ENCODE data around the gene TCL1B. TPM values are rescaled to one million over a fixed set of nuclear protein-coding genes. Genes with fewer than 3 reads are reported as not detected.
"Not testable (repeated sequence)": the region's sequence is repeated elsewhere in the genome, so short reads cannot be mapped to it uniquely, and the experiment has no call there.

The TCL1B gene
- polyA plus RNA-seq, 1 donor (not counting 4 experiments of a cell fraction or from before 2014, with no cell fraction given) = not detected

DNA sequence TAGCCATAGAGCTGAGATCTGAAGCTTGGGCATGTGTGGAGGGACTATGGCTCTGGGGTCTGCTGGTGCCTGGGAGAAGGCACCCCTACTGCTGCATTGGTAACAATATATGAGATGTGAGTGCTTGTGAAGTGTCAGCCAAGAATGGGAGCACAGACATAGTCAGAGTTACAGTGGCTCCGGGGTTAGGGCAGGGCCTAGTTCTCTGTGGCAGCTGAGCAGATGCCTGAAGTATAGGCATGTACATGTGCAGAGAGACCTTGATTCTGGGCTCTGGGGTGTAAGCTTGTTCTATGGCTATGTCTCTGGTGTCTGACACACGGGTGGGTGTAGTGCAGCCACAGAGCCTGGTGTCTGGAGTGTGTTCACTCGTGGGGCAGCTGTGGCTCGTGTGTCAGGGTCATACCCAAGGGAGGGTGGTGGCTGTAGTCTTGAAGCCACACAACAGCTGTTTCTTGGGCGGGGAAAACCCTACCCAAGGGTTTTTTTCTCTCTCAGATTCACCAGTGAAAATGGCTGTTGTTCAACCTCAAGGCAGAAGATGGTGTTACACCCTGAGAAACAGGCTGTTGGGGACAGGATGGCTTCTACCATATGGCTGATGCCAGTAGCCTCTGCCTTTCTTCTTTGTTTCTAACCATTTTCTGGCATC lies 39.6 kb downstream of the TCL1B start:
- H3K36me3 ChIP-seq (ENCODE audit: control insufficient read depth in 2 of 2, extremely low read depth in 1 of 2, insufficient read depth in 2 of 2, low read length in 2 of 2) = no peaks in the 10 kb centered on the region
- H4K20me1 ChIP-seq (ENCODE audit: control insufficient read depth, extremely low read depth, insufficient read depth, low read length) = no peaks in the 10 kb centered on the region
- H3K79me2 ChIP-seq (ENCODE audit: control insufficient read depth, insufficient read depth, low read length) = no peaks in the 10 kb centered on the region
- DNase-seq (ENCODE audit: low read depth, low spot score) = no peak
- no peak overlapping the region for H3K27ac ChIP-seq (ENCODE audit: control insufficient read depth, insufficient read depth, low read length)
- H3K9ac ChIP-seq (ENCODE audit: control insufficient read depth, extremely low read depth, insufficient read depth, low read length) = no peak overlapping the region
- no peak overlapping the region for H3K4me2 ChIP-seq (ENCODE audit: control insufficient read depth, extremely low read depth, insufficient read depth, low read depth, low read length)
- dilution Hi-C loops (cut with MboI; ENCODE audit: extremely low pct_ligation_motif_present, low sequenced_read_pairs) = no loop called here
- no peak overlapping the region for H3K4me3 ChIP-seq (ENCODE audit: control insufficient read depth in 2 of 3, extremely low read depth in 1 of 3, insufficient read depth in 2 of 3, low read depth in 1 of 3, low read length in 3 of 3)
- no peak for FAIRE-seq
- H3K9me1 ChIP-seq (ENCODE audit: control insufficient read depth, extremely low read depth, insufficient read depth, low read length) = no peaks in the 10 kb centered on the region
- no peaks in the 10 kb centered on the region for H3K9me3 ChIP-seq (ENCODE audit: control insufficient read depth, low read depth, low read length)
- no peaks in the 10 kb centered on the region for H3K4me1 ChIP-seq (ENCODE audit: control insufficient read depth, extremely low read depth, insufficient read depth, low read length)
- TF ChIP-seq EZH2 (IDR thresholded peaks at IDR 0.05; ENCODE audit: low read length) = no peak
- no peak for TF ChIP-seq CTCF (optimal IDR thresholded peaks at IDR 0.05 in 1 of 3, IDR thresholded peaks at IDR 0.05 in 1 of 3, conservative IDR thresholded peaks at IDR 0.05 in 1 of 3; ENCODE audit: extremely low read depth in 1 of 3, insufficient read depth in 2 of 3, low read length in 3 of 3)
- no peak overlapping the region for H2AFZ ChIP-seq (ENCODE audit: control insufficient read depth, low read length)
- no peaks in the 10 kb centered on the region for H3K27me3 ChIP-seq (ENCODE audit: control insufficient read depth, extremely low read depth, insufficient read depth, low read length)

DNA sequence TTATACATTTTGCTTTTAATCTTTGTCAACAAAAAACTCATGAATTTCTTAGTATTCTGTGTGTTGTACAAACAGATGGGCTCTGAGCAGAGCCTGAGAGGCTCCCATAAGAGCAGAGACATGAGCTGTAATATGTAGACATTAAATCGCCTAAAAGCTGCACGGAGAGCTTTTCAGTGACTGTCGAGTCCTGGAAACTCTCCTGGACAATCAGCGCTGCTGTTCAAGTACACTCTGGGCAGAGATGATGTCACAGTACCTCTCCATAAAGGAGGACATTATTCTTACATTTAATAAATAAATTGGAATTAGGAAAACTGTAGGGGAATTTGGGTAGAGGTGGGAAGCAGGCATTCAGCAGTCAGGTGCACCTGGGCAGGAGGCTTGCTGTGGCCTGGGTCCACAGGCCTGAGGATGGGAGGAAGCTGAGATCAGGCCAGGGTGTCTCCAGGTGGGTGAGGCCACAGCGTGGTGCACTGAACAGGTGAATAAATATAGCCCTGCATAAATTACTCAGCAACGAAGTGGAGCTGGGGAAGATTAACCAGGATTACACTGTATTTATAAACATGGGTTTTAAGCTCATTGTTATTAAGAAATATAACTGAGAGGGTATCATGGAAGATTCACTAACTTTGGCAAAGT lies 41.0 kb downstream of the TCL1B start:
- H4K20me1 ChIP-seq (ENCODE audit: control insufficient read depth, extremely low read depth, insufficient read depth, low read length) = no peaks in the 10 kb centered on the region
- no peaks in the 10 kb centered on the region for H3K36me3 ChIP-seq (ENCODE audit: control insufficient read depth in 2 of 2, extremely low read depth in 1 of 2, insufficient read depth in 2 of 2, low read length in 2 of 2)
- H3K9ac ChIP-seq (ENCODE audit: control insufficient read depth, extremely low read depth, insufficient read depth, low read length) = no peak overlapping the region
- no peak overlapping the region for H3K4me2 ChIP-seq (ENCODE audit: control insufficient read depth, extremely low read depth, insufficient read depth, low read depth, low read length)
- H3K9me3 ChIP-seq (ENCODE audit: control insufficient read depth, low read depth, low read length) = no peaks in the 10 kb centered on the region
- dilution Hi-C loops (cut with MboI; ENCODE audit: extremely low pct_ligation_motif_present, low sequenced_read_pairs) = no loop called here
- H3K27ac ChIP-seq (ENCODE audit: control insufficient read depth, insufficient read depth, low read length) = no peak overlapping the region
- no peak for FAIRE-seq
- H3K4me3 ChIP-seq (ENCODE audit: control insufficient read depth in 2 of 3, extremely low read depth in 1 of 3, insufficient read depth in 2 of 3, low read depth in 1 of 3, low read length in 3 of 3) = no peak overlapping the region
- no peak overlapping the region for H2AFZ ChIP-seq (ENCODE audit: control insufficient read depth, low read length)
- no peak for TF ChIP-seq CTCF (optimal IDR thresholded peaks at IDR 0.05 in 1 of 3, IDR thresholded peaks at IDR 0.05 in 1 of 3, conservative IDR thresholded peaks at IDR 0.05 in 1 of 3; ENCODE audit: extremely low read depth in 1 of 3, insufficient read depth in 2 of 3, low read length in 3 of 3)
- TF ChIP-seq EZH2 (IDR thresholded peaks at IDR 0.05; ENCODE audit: low read length) = no peak
- no peaks in the 10 kb centered on the region for H3K79me2 ChIP-seq (ENCODE audit: control insufficient read depth, insufficient read depth, low read length)
- H3K27me3 ChIP-seq (ENCODE audit: control insufficient read depth, extremely low read depth, insufficient read depth, low read length) = no peaks in the 10 kb centered on the region
- H3K9me1 ChIP-seq (ENCODE audit: control insufficient read depth, extremely low read depth, insufficient read depth, low read length) = no peaks in the 10 kb centered on the region
- no peaks in the 10 kb centered on the region for H3K4me1 ChIP-seq (ENCODE audit: control insufficient read depth, extremely low read depth, insufficient read depth, low read length)
- no peak for DNase-seq (ENCODE audit: low read depth, low spot score)

- H3K79me2 ChIP-seq (ENCODE audit: control insufficient read depth, insufficient read depth, low read length); H3K9me1 ChIP-seq (ENCODE audit: control insufficient read depth, extremely low read depth, insufficient read depth, low read length); H2AFZ ChIP-seq (ENCODE audit: control insufficient read depth, low read length); DNase-seq (ENCODE audit: low read depth, low spot score); H3K27ac ChIP-seq (ENCODE audit: control insufficient read depth, insufficient read depth, low read length); H3K4me2 ChIP-seq (ENCODE audit: control insufficient read depth, extremely low read depth, insufficient read depth, low read depth, low read length); H3K9ac ChIP-seq (ENCODE audit: control insufficient read depth, extremely low read depth, insufficient read depth, low read length); H3K27me3 ChIP-seq (ENCODE audit: control insufficient read depth, extremely low read depth, insufficient read depth, low read length); H3K4me1 ChIP-seq (ENCODE audit: control insufficient read depth, extremely low read depth, insufficient read depth, low read length); dilution Hi-C loops (cut with MboI; ENCODE audit: extremely low pct_ligation_motif_present, low sequenced_read_pairs); FAIRE-seq; H4K20me1 ChIP-seq (ENCODE audit: control insufficient read depth, extremely low read depth, insufficient read depth, low read length); H3K36me3 ChIP-seq (ENCODE audit: control insufficient read depth in 2 of 2, extremely low read depth in 1 of 2, insufficient read depth in 2 of 2, low read length in 2 of 2); H3K4me3 ChIP-seq (ENCODE audit: control insufficient read depth in 2 of 3, extremely low read depth in 1 of 3, insufficient read depth in 2 of 3, low read depth in 1 of 3, low read length in 3 of 3); H3K9me3 ChIP-seq (ENCODE audit: control insufficient read depth, low read depth, low read length): not testable (repeated sequence)
Observed at GRCh38 chr14:95729402-95730028, 43.3 kb downstream of the TCL1B start.
